Brain microvascular endothelial cell (primary cell): ENCODE measurements around the gene FOXR1.

Experiments used
- DNase-seq: peaks from one replicate; pipeline ENCODE4 v3.0.0-alpha.2; 2020
- H3K27ac ChIP-seq: fragments of 250-450 bp; sonication (Bioruptor Pico); 2 replicates; pipeline ENCODE4 v1.5.1; 2020; ENCODE audit warnings: mild to moderate bottlenecking, moderate library complexity
- H3K27me3 ChIP-seq: fragments of 250-450 bp; sonication (Bioruptor Pico); replicated peaks from 2 replicates; pipeline ENCODE4 v1.5.1; 2020; ENCODE audit warnings: mild to moderate bottlenecking
- H3K36me3 ChIP-seq: fragments of 250-450 bp; sonication (Bioruptor Pico); replicated peaks from 2 replicates; pipeline ENCODE4 v1.5.1; 2020; ENCODE audit warnings: mild to moderate bottlenecking
- H3K4me3 ChIP-seq: 2 replicates; pipeline ENCODE4 v1.5.1; 2011; ENCODE audit warnings: low read depth, mild to moderate bottlenecking, control low read depth, low read length, moderate library complexity
- CTCF ChIP-seq: IDR thresholded peaks from 2 replicates; pipeline ENCODE4 v1.5.1; 2011; ENCODE audit warnings: low read depth, mild to moderate bottlenecking, moderate library complexity, low read length, control low read depth, inconsistent platforms; ENCODE audit errors: missing control alignments
- in situ Hi-C: cut with HindIII; loops from 2 replicates; pipeline ENCODE4 v1.10.0; 2017; ENCODE audit warnings: low sequenced_read_pairs, low pct_ligation_motif_present

The FOXR1 gene

GRCh38 chr11:118930094-118930712 lies 41.4 kb upstream of the FOXR1 start:
- Histone ChIP-seq H3K27ac (no peak overlapping the region), H3K4me3 (peak overlapping the region; percentile 67), H3K36me3 (no peaks in the 10 kb centered on the region), H3K27me3 (no peaks in the 10 kb centered on the region)
- peak; percentile 69 for DNase-seq
- peak; percentile 94 for TF ChIP-seq CTCF
- in situ Hi-C loops, result loop anchor here (25.0 kb wide), 1 partner anchor 218 kb away; no protein-coding TSS in a partner anchor

- in situ Hi-C loops, result loop anchor here (25.0 kb wide), 1 partner anchor 219 kb away; no protein-coding TSS in a partner anchor
- TF ChIP-seq CTCF, result no peak
- DNase-seq, result no peak
- H3K4me3 ChIP-seq, result no peak overlapping the region
- no peak overlapping the region for H3K27ac ChIP-seq
- no peaks in the 10 kb centered on the region for H3K36me3 ChIP-seq
- H3K27me3 ChIP-seq, result no peaks in the 10 kb centered on the region
Measured at GRCh38 chr11:118931571-118931970, 40.0 kb upstream of the FOXR1 start.

- in situ Hi-C loops, result loop anchor here (25.0 kb wide), 1 partner anchor 221 kb away; no protein-coding TSS in a partner anchor
- TF ChIP-seq CTCF, result no peak
- Histone ChIP-seq H3K27me3 (no peaks in the 10 kb centered on the region), H3K27ac (no peak overlapping the region), H3K36me3 (no peaks in the 10 kb centered on the region), H3K4me3 (no peak overlapping the region)
- DNase-seq, result no peak
Measured at GRCh38 chr11:118933486-118933885, 38.1 kb upstream of the FOXR1 start.

DNA sequence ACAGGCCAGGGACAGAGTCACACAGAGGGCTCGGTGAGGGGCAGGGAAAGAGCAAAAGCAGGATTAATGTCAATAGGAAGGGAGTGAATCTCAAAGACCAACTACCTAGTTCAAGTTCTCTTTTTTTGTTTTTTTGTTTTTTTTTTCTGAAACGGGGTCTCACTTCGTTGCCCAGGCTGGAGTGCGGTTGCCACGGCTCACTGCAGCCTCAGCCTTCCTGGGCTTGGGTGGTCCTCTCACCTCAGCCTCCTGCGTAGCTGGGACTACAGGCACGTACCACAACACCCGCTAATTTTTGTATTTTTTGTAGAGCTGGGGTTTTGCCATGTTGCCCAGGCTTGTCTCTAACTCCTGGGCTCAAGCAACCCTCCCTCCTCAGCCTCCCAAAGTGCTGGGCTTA lies 36.2 kb upstream of the FOXR1 start:
- no peak for DNase-seq
- Histone ChIP-seq H3K27me3 (no peaks in the 10 kb centered on the region), H3K36me3 (no peaks in the 10 kb centered on the region), H3K4me3 (no peak overlapping the region), H3K27ac (no peak overlapping the region)
- in situ Hi-C loops, result loop anchor here (25.0 kb wide), 1 partner anchor 223 kb away; no protein-coding TSS in a partner anchor
- TF ChIP-seq CTCF, result no peak

GRCh38 chr11:118938491-118939403 lies 32.8 kb upstream of the FOXR1 start:
- no peak for TF ChIP-seq CTCF
- peak; percentile 66 for DNase-seq
- Histone ChIP-seq H3K27me3 (no peaks in the 10 kb centered on the region), H3K27ac (no peak overlapping the region), H3K36me3 (no peaks in the 10 kb centered on the region), H3K4me3 (no peak overlapping the region)
- in situ Hi-C loops, result loop anchor here (25.0 kb wide), 1 partner anchor 226 kb away; no protein-coding TSS in a partner anchor
